ENCODE measurements around the gene EHD2.

DNA sequence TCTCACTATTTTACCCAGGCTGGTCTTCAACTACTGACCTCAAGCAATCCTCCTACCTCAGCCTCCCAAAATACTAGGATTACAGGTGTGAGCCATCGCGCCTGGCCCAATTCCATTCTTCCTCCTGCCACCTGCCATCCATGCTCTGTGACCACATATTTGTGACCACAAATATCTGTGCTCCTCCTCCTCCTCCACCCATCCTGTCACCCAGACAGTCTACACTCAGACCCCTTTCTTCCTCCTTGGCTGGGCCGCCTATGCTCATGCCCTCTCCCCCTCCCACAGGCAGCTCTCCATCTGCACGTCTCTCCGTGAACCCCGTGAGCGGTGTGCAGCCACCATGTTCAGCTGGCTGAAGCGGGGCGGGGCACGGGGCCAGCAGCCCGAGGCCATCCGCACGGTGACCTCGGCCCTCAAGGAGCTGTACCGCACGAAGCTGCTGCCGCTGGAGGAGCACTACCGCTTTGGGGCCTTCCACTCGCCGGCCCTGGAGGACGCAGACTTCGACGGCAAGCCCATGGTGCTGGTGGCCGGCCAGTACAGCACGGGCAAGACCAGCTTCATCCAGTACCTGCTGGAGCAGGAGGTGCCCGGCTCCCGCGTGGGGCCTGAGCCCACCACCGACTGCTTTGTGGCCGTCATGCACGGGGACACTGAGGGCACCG, 3.2 kb downstream of the EHD2 start:
- TF ChIP-seq CTCF (IDR thresholded peaks at IDR 0.05; ENCODE audit: insufficient read depth, low read length) (no peak), POLR2AphosphoS5 (IDR thresholded peaks at IDR 0.05; ENCODE audit: low read depth) (no peak)

Measured in HL-60 (cell line).